ENCODE measurements around the gene MEX3C. TPM values are rescaled to one million over a fixed set of nuclear protein-coding genes. Genes with fewer than 3 reads are reported as not detected.

The MEX3C gene
- total and polyA plus RNA-seq, 2 of the 4 experiments (the other 2 are of a cell fraction), result 26.0 to 50.9 TPM

DNA sequence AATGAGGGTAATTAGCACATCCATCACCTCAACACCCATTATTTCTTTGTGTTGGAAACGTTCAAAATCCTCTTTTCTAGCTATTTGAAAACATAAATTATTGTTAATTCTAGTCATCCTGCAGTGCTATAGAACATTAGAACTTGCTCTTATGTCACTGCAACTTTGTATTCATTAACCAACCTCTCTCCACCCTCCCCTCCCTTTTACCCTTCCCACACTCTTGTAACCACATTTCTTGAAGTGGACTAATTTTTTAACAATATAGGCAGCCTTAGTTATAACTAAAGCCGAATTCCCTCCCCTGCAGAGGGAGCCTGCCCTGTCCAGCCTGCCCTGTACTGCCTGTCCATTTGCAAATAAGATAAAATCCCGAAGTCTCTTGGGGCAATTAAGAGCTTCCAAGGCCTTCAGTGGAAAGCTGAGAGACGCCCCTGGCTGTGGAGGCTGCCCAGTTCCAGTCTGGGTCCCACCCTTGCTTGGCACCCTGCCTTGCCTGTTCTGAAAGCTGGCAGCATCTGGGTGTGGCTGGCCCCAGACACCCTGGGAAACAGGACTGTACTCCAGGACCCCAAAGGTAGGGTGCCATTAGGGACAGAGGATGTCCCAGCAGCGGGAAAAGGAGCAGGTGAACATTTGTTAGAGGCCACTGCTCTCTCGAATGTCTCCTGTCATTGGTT lies 65.1 kb downstream of the MEX3C start:
- Histone ChIP-seq H4K91ac (ENCODE audit: insufficient read depth, low read depth, low read length) (no peak overlapping the region), H3K23ac (ENCODE audit: low read depth, low read length) (no peak overlapping the region), H2BK120ac (ENCODE audit: low read depth, low read length) (no peak overlapping the region), H3K9ac (ENCODE audit: low read depth, low read length) (no peak overlapping the region), H3K79me1 (ENCODE audit: low read depth in 1 of 2, low read length in 2 of 2) (no peaks in the 10 kb centered on the region), H4K8ac (ENCODE audit: low read depth in 2 of 2, low read length in 2 of 2) (no peak overlapping the region), H3K9me3 (ENCODE audit: control insufficient read depth, insufficient read depth, low read length) (peaks cover 3% of the 10 kb centered on the region), H3K18ac (ENCODE audit: low read depth, low read length) (no peak overlapping the region), H3K9me1 (ENCODE audit: insufficient read depth, low read length) (no peaks in the 10 kb centered on the region), H2BK5ac (ENCODE audit: low read depth, low read length, poor library complexity, severe bottlenecking) (no peak overlapping the region), H2AK9ac (replicated peaks; ENCODE audit: low read depth, low read length, poor library complexity) (no peak overlapping the region), H3K4ac (ENCODE audit: low read depth, low read length) (no peak overlapping the region), H3K27me3 (ENCODE audit: control insufficient read depth, insufficient read depth, low read length) (no peaks in the 10 kb centered on the region), H3K4me2 (ENCODE audit: low read depth, low read length) (no peak overlapping the region), H4K5ac (ENCODE audit: low read depth, low read length) (no peak overlapping the region), H3K27ac (ENCODE audit: insufficient read depth, low read length) (no peak overlapping the region), H2AFZ (replicated peaks; ENCODE audit: low read length, poor library complexity) (no peak overlapping the region), H2AK5ac (ENCODE audit: low read depth, low read length) (no peak overlapping the region), H2BK15ac (ENCODE audit: low read depth, low read length) (no peak overlapping the region), H3K36me3 (ENCODE audit: control insufficient read depth, insufficient read depth, low read length) (no peaks in the 10 kb centered on the region), H3K14ac (replicated peaks; ENCODE audit: low read depth, low read length) (no peak overlapping the region), H4K20me1 (ENCODE audit: insufficient read depth, low read length) (no peaks in the 10 kb centered on the region), H2BK20ac (ENCODE audit: low read depth, low read length) (no peak overlapping the region), H3K56ac (ENCODE audit: extremely low read depth, insufficient read depth, low read length) (no peak overlapping the region), H3K4me3 (ENCODE audit: insufficient read depth, low read depth, low read length) (no peak overlapping the region), H3K4me1 (ENCODE audit: control insufficient read depth, insufficient read depth, low read length) (no peaks in the 10 kb centered on the region)
- ATAC-seq (ENCODE audit: low read depth) (no peak), DNase-seq (no peak)
- POLR2A ChIA-PET (ENCODE audit: unreplicated experiment), result no interaction called here
- no peak for TF ChIP-seq MXI1 (IDR thresholded peaks at IDR 0.05; ENCODE audit: borderline replicate concordance, low read depth, low read length)
- no peak for TF ChIP-seq FOS (IDR thresholded peaks at IDR 0.05; ENCODE audit: low read depth, low read length)
- CTCF ChIA-PET, result interaction anchor here (0.6 kb wide), 1 partner anchor 875 kb away, joined by 3 read pairs; no protein-coding TSS in a partner anchor
- BruUV-seq (replicated peaks), result no TSS peak
- in situ Hi-C loops (cut with MboI; ENCODE audit: low sequenced_read_pairs) (no loop called here), intact Hi-C loops (cut with micrococcal nuclease) (no loop called here), dilution Hi-C loops (cut with HindIII; ENCODE audit: low sequenced_read_pairs, unreplicated experiment) (no loop called here)
- 55% methylated on average over 4 of the region's 6 CpGs; no CpG with 5 or more reads in 1 of the 2 experiments for WGBS, 2 experiments (ENCODE audit: extremely low coverage in 2 of 2, insufficient read length in 1 of 2)
